ENCODE measurements around the gene CCDC180. TPM values are rescaled to one million over a fixed set of nuclear protein-coding genes. Genes with fewer than 3 reads are reported as not detected.

Gene CCDC180
- total and polyA plus RNA-seq, 4 donors: 3.3 to 34.3 (median 10.1) TPM

DNA sequence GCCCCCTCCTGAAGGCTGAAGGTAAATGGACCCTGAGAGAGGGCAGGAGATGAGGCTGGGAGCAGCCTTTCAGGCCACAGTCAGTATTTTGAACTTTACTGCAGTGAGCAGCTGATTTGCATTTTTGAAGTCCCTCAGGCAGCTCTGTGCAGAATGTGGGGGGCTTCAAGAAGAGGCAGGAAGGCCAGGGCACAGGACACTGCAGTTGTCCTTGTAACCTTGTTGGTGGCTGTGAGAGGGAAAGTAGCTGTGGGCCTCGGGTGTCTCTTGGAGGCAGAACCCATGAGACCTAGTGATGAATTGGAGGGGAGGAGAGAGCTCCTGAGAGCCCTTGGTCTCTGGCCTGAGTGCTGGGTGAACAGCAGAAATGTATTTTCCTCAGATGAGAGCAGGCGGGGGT, 2.6 kb downstream of the CCDC180 start:
- DNase-seq (no peak), ATAC-seq (ENCODE audit: insufficient read depth, low FRiP score) (no peak)
- peaks cover 4 to 19% (median 15%) of the 10 kb centered on the region in 4 donors for H3K36me3 ChIP-seq (ENCODE audit: control insufficient read depth in 4 of 4, insufficient read depth in 4 of 4, low read length in 4 of 4)
- WGBS, 2 donors: 80 to 89% methylated on average over 2 of the region's 2 CpGs
- H3K9me3 ChIP-seq (ENCODE audit: control insufficient read depth in 4 of 4, insufficient read depth in 3 of 4, low read length in 3 of 4): no peaks in the 10 kb centered on the region
- TF ChIP-seq, protein P1, sequence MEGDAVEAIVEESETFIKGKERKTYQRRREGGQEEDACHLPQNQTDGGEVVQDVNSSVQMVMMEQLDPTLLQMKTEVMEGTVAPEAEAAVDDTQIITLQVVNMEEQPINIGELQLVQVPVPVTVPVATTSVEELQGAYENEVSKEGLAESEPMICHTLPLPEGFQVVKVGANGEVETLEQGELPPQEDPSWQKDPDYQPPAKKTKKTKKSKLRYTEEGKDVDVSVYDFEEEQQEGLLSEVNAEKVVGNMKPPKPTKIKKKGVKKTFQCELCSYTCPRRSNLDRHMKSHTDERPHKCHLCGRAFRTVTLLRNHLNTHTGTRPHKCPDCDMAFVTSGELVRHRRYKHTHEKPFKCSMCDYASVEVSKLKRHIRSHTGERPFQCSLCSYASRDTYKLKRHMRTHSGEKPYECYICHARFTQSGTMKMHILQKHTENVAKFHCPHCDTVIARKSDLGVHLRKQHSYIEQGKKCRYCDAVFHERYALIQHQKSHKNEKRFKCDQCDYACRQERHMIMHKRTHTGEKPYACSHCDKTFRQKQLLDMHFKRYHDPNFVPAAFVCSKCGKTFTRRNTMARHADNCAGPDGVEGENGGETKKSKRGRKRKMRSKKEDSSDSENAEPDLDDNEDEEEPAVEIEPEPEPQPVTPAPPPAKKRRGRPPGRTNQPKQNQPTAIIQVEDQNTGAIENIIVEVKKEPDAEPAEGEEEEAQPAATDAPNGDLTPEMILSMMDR (IDR thresholded peaks at IDR 0.05; ENCODE audit: control extremely low read depth, extremely low read depth): no peak
- H3K4me3 ChIP-seq: no peak overlapping the region
- H3K9ac ChIP-seq (ENCODE audit: insufficient read depth in 1 of 2, low read length in 2 of 2): no peak overlapping the region
- peaks cover 0 to 12% (median 4%) of the 10 kb centered on the region in 5 donors for H3K4me1 ChIP-seq (ENCODE audit: control insufficient read depth in 5 of 5, insufficient read depth in 5 of 5, low read length in 5 of 5)
- peaks cover 0 to 10% (median 0%) of the 10 kb centered on the region in 3 donors for H3K27me3 ChIP-seq (ENCODE audit: control insufficient read depth in 3 of 3, insufficient read depth in 3 of 3, low read length in 2 of 3)
- no peak overlapping the region for H3K27ac ChIP-seq (ENCODE audit: low read depth in 1 of 2, low read length in 1 of 2)

- peaks cover 0 to 12% (median 4%) of the 10 kb centered on the region in 5 donors for H3K4me1 ChIP-seq (ENCODE audit: control insufficient read depth in 5 of 5, insufficient read depth in 5 of 5, low read length in 5 of 5)
- no peak for DNase-seq
- TF ChIP-seq, protein P1 (IDR thresholded peaks at IDR 0.05; ENCODE audit: control extremely low read depth, extremely low read depth): no peak
- WGBS, 2 donors: 97 to 100% methylated on average over 2 of the region's 2 CpGs
- H3K9ac ChIP-seq (ENCODE audit: insufficient read depth in 1 of 2, low read length in 2 of 2): no peak overlapping the region
- H3K9me3 ChIP-seq (ENCODE audit: control insufficient read depth in 4 of 4, insufficient read depth in 3 of 4, low read length in 3 of 4): no peaks in the 10 kb centered on the region
- no peak overlapping the region for H3K4me3 ChIP-seq
- H3K27me3 ChIP-seq (ENCODE audit: control insufficient read depth in 3 of 3, insufficient read depth in 3 of 3, low read length in 2 of 3): peaks cover 0 to 10% (median 0%) of the 10 kb centered on the region in 3 donors
- ATAC-seq (ENCODE audit: insufficient read depth, low FRiP score): no peak
- H3K27ac ChIP-seq (ENCODE audit: low read depth in 1 of 2, low read length in 1 of 2): no peak overlapping the region
- peaks cover 4 to 25% (median 20%) of the 10 kb centered on the region in 4 donors for H3K36me3 ChIP-seq (ENCODE audit: control insufficient read depth in 4 of 4, insufficient read depth in 4 of 4, low read length in 4 of 4)
These were observed 3.4 kb downstream of the CCDC180 start for GRCh38 chr9:97310896-97311295.

DNA sequence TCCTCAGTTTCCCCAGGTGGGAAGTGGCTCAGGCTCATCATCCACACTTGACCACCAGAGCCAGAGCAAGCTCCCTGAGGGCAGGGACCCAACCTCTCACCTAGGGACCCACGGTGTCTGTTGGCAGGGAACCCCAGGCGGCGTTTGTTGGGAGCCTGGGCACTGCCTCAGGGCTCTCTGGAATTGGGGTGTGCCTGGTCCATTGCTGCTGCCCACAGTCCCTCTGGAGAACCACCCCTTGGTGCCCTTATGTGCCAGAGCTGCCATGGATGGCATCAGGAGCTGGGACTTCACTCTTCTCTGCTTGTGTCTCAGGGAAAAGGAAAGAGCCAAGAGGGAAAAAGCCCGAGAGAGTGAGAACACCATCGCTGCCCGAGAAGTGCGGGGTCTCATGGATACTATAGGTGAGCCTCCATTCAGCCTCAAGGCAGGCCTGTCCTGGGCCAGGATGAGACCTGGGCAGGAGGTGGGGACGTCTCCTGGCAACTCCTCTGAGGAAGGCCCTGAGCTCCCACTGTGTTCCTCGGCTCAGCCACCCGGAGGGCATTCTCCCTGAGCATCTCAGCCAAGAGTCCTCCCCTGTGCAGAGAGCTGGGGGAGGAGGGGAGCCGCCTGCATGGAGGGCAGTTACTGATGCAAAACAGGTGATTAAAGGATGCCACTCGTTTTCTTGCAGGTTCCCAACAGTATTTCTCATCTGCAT, 4.5 kb downstream of the CCDC180 start:
- Histone ChIP-seq H3K27me3 (ENCODE audit: control insufficient read depth in 3 of 3, insufficient read depth in 3 of 3, low read length in 2 of 3) (peaks cover 0 to 10% (median 0%) of the 10 kb centered on the region in 3 donors), H3K27ac (ENCODE audit: low read depth in 1 of 2, low read length in 1 of 2) (no peak overlapping the region), H3K4me1 (ENCODE audit: control insufficient read depth in 5 of 5, insufficient read depth in 5 of 5, low read length in 5 of 5) (peaks cover 0 to 15% (median 4%) of the 10 kb centered on the region in 5 donors), H3K9me3 (ENCODE audit: control insufficient read depth in 4 of 4, insufficient read depth in 3 of 4, low read length in 3 of 4) (no peaks in the 10 kb centered on the region), H3K36me3 (ENCODE audit: control insufficient read depth in 4 of 4, insufficient read depth in 4 of 4, low read length in 4 of 4) (peaks cover 4 to 30% (median 25%) of the 10 kb centered on the region in 4 donors), H3K9ac (ENCODE audit: insufficient read depth in 1 of 2, low read length in 2 of 2) (no peak overlapping the region), H3K4me3 (no peak overlapping the region)
- TF ChIP-seq, protein P1 (IDR thresholded peaks at IDR 0.05; ENCODE audit: control extremely low read depth, extremely low read depth): no peak
- WGBS, 2 donors: 88 to 94% methylated on average over 12 of the region's 12 CpGs
- DNase-seq (no peak), ATAC-seq (ENCODE audit: insufficient read depth, low FRiP score) (no peak)
